Stimulated activated CD4-positive, alpha-beta T cell treated with anti-CD3 and anti-CD28 coated beads, TNF-alpha, amount 100 ng/mL, for 1 hour (primary cell): ENCODE results near the gene ALDOC.
"Not testable (repeated sequence)": the region's sequence is repeated elsewhere in the genome, so short reads cannot be mapped to it uniquely, and the experiment has no call there.

ENCODE experiments used
- DNase-seq, 3 donors: peaks; one replicate each; pipeline ENCODE4 v3.0.0-alpha.2; 2020; ENCODE audit warnings: low read depth in 3 of 3, low spot score in 1 of 3

ALDOC gene

DNA sequence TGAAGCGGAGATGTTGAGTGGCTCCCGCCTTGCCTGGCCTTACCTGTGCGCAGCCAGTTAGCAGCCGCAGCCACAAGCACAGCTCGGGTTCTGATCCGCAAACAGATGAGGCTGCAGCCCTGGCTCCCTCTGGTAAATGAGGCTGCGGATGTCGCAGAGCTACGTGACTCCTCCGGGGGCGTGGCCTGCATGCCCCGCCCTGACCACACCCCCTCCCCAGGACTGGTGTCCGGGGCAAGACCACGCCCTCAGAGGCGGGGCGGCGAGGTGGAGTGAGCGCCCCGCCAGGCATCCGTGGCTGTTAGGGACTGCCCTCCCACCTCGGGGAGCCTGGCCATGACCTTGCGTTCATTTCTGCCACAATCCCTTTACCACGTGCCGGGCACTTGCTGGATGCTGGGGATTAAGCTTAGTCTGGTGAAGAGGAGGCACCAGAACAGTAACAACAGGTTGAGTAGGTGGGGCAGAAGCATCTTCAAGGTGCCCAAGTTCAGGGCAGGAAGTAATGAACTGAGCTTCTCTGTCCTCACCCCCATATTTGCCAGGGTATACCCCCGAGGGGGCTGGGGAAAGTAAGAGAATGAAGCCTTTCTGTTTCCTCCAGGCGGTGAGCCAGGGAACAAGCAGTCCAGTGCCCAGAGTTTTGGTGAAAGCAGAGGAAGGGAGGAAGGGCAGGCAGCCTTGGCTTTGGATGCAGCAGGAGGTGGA, at the start of gene ALDOC:
Gene ALDOC, minus strand, starts transcription at position 138 of the 708 bp plus-strand sequence. CDS start 1,363 bp downstream, outside the sequence.
- DNase-seq: peak; percentile 94 to 99 (median 96)

DNA sequence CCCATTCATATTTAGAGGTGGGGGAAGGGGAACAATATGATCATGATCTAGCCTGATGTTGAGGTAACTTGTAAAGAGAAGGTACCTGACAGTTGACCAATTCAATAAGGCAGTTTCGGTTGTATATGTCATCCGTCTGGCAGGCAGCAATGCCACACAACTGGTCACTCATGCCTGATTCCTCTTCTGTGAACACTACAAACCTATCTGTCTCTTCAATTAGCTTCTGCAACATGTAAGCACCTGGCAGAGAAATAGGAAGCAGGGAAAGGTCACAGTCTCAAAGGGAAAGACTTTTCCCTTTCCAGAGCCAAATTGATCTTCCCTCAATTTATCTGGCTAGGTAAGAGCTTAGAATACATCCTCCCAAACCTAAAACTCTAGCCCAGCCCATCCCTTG, 47.5 kb upstream of the ALDOC start:
- no peak for DNase-seq

DNA sequence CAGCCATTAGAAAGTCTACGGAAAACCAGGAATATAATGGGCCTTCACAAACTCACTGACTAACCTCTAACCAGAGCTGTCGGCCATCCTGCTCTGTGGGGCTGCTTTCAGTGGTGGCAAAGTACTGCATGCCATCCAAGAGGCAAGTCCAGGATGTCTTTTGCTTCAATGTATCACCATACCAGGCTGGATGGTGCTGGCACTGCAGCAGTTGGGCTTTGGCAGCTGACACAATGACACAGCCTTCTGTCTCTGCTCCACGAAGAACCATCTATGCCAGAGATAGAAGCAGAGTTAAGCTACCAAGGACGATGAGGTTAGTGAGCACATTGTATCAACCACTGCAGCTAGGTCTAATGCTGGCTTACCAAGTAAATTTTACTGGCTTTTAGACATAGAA, 47.0 kb upstream of the ALDOC start:
- DNase-seq: no peak

DNA sequence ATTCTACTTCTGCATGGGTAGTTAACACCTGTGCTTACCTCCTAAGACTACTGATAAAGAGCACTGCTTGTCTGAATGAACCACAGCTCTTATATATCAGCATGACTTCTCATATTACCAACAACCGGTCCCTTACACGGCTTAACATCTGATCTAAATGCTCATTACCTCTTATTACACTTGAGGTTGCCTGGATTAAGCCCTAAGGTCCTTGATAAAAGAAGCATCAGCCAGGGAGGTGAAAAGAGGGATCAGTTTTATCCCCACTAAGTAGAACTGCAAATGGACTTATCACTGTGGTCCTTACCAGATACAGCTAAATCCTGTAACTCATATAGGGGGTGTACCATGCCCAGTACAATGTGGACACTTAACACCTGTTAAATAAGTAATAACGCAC, 45.5 kb upstream of the ALDOC start:
- no peak for DNase-seq

DNA sequence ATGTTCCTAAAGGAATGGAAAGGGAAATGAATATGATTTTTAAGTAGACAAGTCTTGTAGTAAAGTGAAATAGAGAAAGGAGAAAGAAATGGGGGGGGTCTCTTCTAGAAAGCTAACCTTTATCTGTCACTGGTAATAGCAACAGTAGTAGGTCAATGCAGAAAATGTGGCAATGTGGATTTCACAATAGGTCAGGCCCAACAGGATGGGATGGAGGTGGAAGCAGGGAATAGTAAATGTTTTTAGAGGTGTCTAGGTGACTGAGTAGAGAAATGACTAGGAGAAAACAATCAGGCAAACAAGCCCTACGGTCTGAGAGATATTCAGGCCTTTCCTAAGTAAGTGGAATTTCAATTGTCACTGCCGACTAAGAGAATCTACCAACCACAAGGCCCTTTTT, 43.3 kb upstream of the ALDOC start:
- DNase-seq: no peak

DNA sequence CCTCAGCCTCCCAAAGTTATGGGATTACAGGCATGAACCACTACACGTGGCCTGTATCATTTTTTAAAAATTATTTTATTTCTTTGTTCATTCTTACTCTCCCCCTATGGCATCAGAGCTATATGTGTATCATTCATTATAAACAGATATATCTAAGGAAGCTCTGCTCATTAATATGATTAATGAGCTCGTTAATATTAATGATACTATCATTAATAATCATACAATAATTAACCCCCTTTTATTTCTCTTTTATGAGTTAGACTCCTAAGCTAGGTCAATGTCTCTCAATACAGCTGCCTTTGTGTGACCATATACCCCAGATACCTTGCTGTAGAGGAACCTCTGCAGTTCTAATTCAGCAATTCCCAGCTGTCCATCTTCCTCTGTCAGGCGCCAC, 41.8 kb upstream of the ALDOC start:
- no peak for DNase-seq

DNA sequence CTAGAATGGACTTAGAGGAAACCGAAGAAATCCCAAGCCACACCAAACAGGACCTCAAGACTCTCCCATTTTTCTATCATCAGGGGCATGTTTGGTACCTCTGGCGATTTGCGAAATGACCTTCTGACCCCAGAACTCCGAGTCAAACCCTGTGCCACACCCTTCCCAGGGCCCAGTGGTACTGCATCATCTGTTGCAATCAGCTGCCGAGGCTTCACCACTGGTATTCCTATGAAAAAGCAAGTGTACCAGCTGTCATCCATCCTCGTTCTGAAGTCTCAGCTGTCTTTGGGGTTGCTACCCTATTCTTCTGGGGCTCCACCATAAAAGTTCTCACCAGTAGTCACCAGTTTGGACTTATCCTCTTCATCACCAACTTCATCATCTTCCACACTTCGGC, 39.6 kb upstream of the ALDOC start:
- DNase-seq: no peak

DNA sequence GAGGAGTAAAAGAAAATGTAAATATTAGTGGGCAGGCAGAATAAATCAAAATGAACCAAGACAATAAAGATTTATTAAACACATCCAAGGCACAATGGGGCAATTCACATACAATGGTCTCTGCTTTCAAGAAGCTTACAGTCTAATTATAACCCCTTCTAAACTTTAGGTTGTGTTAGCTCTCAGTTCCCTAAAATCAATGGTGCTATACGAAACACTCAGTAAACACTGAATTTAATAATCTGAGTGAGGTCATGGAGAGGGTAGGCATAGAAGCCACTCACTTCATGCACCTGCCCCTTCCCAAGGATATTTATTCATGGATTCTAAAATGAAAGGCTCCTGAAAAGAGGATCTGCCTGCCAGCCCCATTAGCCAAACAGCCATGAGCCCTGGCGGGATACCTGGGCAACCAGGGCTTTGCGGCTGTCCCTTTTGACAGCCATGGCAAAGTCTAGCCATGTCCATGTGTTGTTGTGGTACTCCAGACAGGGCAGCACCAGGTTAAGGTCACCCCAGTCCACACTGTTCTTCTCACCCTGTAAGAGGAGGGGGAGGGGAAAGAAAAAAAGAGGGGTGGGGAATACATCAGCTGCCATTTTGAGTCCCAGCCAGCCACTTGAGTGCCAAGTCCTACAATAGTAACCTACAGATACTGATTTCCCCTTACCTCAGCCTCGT, 38.7 kb upstream of the ALDOC start:
- no peak for DNase-seq

DNA sequence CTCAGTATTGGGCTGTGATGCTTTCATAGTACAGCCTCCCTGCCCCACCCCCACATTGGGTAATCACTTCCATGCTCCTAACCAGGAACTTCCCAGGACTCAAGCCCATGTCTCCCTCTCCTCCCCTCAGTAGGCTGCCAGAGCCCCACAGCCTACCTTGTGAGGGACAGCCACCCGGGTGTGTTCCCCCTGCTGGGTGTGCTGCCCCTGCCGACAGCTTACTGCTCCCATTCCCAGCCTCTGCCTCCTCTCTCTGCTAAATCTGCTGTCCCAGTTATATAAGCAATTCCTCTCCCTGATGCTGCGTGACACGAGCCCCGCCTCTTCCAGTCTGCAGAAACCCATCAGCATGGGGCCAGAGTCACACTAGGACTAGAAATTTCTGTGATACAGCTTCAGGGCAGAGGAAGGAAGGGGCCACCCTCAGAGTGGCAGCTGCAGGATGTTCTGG, 37.3 kb upstream of the ALDOC start, which contains the start of gene RSKR:
Gene RSKR, minus strand, starts transcription at position 255 of the 451 bp plus-strand sequence. Its CDS starts 24 bp downstream, at position 231.
- DNase-seq: no peak

DNA sequence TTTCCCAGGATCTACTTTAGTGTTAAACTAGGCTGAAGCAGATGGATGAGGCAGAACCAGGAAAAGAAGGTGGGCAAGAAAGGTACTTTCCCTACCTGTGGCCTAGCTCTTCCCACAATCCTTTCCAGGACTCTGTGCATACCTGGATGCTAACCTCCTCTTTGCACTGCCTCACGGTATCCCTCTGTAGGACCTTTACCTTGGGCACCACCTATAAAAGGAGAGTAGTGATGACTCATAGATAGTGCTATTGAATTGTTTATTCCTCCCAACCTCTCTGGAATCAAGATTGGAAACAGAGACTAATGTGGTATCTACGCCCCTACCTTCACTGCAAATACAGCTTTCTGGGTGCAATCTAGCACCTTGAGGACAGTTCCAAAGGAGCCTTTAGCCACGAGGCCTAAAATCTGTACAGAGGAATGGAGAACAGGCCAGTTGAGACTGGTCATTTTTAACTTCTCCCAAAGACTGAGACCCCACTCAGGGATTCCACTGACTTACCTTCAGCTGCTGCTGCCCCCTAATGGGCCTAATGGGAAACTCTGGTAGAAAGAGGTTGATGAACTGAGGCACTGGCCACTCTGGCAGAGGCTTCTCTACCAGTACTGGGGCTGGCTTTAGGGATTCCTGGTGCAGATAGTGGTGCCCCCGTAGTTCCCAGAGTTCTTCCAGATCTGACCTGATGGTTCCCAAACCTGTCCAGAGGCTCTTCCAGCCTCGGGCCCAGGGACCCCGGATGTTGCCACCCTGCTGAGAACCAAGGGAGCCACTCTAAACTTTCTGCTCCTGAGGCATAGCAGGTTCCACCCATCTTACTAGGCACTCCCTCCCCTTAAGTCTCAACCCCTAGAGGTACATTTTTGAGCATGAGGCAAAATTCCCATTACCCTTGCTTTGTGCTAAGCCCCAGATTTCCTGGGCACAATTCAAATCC, 36.5 kb upstream of the ALDOC start:
- peak in 1 of 3 donors; percentile 16 for DNase-seq

DNA sequence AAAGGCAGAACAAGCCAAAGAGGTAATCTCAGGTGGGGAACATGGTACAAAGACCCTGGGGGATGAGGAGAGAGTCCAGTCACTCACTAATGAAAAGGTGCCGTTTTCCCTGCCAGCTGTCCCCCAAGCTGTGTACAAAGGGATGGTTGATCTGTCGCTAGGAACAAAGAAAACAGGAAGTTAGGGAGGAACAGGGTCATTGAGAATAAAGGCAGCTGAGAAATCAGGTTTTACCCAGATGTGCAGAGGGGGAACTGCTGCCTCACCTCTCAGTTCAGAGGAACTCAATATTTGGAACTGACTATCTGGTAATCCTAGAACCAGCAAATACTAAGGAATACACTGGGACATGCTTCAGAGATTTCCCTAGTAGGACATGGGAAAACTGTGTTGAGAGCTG, 35.8 kb upstream of the ALDOC start:
- no peak for DNase-seq

DNA sequence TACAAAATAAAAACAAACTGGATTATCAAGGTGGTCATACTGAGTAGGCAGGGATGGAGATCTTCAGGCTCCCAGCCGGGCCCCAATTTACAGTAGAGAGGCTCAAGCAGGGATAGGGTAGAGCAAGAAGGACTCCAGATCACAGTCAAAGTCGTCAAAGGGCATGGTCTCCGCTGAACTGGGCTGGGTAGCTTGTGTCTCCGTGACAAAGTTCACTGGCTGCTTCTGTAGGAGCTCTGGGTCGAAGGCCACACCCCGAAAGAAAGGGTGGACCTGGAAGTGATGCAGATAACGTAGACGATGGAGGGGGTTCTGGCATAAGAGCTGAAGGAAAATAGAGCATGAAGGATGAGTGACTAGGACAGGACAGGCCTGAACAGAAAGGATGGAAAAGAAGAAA, 33.7 kb upstream of the ALDOC start:
- DNase-seq: no peak

DNA sequence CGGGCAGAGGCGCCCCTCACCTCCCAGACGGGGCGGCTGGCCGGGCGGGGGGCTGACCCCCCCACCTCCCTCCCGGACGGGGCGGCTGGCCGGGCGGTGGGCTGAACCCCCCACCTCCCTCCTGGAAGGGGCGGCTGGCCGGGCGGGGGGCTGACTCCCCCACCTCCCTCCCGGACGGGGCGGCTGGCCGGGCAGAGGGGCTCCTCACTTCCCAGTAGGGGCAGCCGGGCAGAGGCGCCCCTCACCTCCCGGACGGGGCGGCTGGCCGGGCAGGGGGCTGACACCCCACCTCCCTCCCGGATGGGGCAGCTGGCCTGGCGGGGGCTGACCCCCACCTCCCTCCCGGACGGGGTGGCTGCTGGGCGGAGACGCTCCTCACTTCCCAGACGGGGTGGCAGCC, 27.3 kb upstream of the ALDOC start:
- not testable (repeated sequence) for DNase-seq

DNA sequence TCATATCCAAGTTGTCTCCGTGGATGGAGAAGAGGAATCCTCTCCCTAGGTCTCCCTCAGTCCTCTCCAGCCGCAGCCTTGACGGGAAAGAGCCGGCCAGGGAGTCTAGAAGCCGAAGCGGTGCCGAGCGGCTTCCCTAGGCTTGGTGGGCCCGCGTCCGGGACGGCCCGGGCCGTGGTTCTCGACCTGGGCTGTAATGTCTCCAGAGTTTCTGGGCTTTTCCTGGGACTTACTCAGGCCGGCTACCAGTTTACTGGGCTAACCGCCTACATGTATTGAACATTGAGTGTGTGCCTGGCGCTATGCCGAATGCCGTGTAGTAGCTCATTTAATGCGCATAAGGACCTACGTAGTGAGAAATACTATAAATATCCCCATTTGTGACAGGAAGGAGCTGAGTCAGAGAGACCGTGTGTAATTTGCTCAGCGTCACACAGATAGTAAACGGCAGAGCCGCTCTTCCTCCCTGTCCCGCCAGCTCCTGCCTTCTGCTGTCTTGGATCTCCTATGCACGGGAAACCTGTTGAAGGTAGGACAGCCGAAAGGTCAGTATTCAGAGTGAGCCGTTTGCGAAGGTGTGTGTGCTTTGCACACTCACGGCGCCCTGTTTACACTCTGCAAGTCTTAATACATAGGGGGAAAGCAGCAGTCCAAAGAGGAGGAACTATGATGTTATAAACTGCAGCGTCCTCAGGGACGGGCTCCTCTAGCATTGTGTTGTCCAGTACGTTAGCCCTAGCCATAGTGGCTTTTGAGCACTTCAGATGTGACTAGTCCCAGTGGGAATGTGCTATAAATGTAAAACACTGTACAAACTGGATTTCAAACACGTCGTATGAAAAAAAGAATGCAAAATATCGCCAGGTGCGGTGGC, 22.9 kb upstream of the ALDOC start:
- DNase-seq: peak; percentile 5 to 47 (median 42)

DNA sequence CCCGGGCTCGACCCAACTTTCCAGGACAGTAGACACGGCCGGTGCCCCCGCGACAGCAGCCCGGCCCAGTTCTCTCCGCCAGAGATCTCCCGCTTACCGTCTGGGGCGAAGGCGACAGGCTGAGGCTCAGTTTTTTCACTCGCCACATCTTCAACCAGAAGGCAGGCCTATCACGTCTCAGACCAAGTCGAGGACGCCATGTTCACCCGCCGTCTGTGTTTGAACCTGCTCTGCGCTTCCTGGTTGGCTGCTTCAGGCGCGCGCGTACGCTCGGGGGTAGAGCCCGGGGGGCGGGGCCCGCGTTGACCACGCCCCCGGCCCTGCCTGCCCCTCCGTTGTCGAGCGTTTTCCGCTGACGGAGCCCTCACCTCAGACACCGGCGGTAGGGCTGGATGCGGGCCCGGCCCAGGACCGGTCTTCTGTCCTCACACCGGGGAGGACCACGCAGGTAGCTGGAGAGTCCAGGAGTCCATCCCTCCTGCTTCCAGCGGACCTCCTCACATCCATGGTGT, 22.2 kb upstream of the ALDOC start, which contains the start of gene SPAG5:
Gene SPAG5, minus strand, starts transcription at position 227 of the 512 bp plus-strand sequence. Its CDS starts 79 bp downstream, at position 148.
- DNase-seq: peak; percentile 88 to 93 (median 91)

DNA sequence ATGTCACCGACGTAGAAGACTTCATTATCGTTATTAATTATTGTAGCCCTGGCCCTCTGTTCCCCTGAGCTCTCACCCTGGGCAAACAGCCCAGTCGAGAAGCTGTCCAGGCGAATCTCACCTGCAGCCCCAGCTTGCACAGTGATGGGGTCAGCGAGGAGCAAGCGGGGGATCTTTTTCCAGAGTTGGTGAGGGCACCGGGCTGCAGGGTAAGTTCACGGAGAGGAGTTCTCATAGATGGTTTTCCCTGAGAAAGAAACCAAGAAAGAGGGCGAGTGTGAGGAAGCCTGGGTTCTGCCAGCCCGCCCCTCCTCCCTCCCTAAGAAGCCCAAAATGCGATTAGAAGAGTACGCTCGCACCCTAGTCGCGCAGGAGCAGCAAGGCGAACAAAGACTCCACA, 21.7 kb upstream of the ALDOC start:
- no peak for DNase-seq

DNA sequence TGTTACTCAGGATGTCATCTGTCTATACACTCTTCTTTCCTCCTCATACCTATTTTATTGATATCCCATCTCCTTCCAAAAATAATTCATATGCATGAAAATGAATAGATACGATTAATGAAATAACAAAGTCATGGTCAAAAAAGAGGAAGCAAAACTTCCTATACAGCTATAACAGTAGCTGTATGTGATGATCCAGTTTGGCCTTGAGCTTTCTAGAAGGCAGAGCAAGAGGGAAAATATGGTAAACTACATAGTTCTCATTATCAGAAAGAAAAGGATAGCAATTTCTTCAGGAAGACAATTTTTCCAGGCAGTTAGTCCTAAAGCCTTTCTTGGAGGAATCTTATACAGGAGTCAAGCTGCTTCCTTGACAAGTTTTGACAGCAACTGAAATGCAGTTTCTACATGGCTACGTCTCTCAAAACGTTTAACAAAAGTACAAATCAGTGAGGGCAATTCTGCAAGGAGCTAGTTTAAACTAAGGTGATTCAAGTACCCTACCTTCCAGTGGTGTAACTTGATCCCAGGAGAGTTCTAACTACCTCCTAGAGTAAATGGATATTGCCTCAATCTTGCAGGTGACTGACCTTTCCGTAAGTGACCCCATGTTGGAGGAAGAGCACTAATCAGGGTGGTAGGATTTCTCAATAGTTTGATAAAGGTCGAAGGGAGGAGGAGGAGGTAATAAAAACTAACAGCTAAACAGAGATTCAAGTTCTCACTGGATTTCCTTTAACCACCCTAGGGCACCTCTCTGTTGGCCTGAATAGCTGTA, 21.1 kb upstream of the ALDOC start:
- DNase-seq: no peak

DNA sequence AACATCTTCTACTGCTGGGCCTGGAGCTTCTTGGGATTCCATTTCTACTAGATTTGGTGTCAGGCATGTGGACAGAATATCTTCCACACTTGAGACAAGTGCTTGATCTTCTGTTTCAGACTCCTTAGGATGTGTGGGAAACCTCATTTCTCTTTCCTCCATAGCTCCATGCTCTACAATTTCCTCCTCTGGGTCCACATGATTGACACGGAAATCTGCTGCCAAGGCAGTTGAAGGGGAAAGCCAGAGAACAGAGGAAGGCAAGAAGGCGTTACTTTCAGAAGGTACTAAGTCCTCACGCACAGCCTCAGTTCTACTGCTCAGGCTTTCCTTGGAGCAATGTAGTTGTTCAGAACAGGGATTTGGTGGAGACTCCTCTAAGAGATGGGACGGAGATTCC, 15.6 kb upstream of the ALDOC start:
- no peak for DNase-seq

DNA sequence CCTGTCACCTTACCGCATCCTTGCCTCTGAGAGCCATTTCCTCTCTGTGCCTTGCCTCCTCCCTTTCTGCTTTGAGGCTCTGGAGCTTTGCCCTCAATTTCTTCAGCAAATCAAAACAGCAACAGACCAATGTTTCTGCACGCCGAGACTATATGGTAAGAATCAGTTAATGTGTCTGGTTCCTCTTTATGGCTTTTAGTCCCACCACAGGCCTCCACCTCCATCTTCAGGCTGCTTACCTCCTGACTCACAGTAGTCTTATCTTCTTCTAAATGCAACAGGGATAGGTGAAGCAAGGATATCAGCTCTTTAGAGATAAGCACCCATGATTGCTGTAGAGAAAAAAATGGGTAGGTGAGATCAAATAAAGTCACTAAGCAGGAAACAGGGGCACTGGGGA, 9.2 kb upstream of the ALDOC start:
- no peak for DNase-seq
